IMR-90 (cell line): ENCODE measurements around the gene PAF1.

ENCODE experiments used
- BHLHE40 ChIP-seq: fragments of 150-350 bp; IDR thresholded peaks from 2 replicates; pipeline ENCODE4 v1.6.1; 2016; ENCODE audit warnings: mild to moderate bottlenecking, low read depth, low read length
- CEBPB ChIP-seq: IDR thresholded peaks from 2 replicates; pipeline ENCODE4 v1.6.1; 2012; ENCODE audit warnings: low read depth, low read length, improper control_type of control experiment
- CTCF ChIP-seq: conservative IDR thresholded peaks from 2 replicates; pipeline ENCODE4 v1.5.1; 2012; ENCODE audit warnings: mild to moderate bottlenecking, low read depth, low read length, improper control_type of control experiment
- MAFK ChIP-seq: IDR thresholded peaks from 2 replicates; pipeline ENCODE4 v1.6.1; 2012; ENCODE audit warnings: low read depth, low read length, improper control_type of control experiment
- MXI1 ChIP-seq: IDR thresholded peaks from 2 replicates; pipeline ENCODE4 v1.6.1; 2012; ENCODE audit warnings: low read depth, mild to moderate bottlenecking, low read length, moderate library complexity, borderline replicate concordance
- POLR2A ChIP-seq: IDR thresholded peaks from 2 replicates; pipeline ENCODE4 v1.6.1; 2012; ENCODE audit warnings: mild to moderate bottlenecking, low read depth, low read length
- RAD21 ChIP-seq: IDR thresholded peaks from 2 replicates; pipeline ENCODE4 v1.6.1; 2012; ENCODE audit warnings: low read length, improper control_type of control experiment
- RCOR1 ChIP-seq: IDR thresholded peaks from 2 replicates; pipeline ENCODE4 v1.6.1; 2012; ENCODE audit warnings: mild to moderate bottlenecking, low read length, improper control_type of control experiment; ENCODE audit not compliant: insufficient replicate concordance
- RFX5 ChIP-seq: IDR thresholded peaks from 2 replicates; pipeline ENCODE4 v1.8.0; 2012; ENCODE audit warnings: low read depth, mild to moderate bottlenecking, low read length, moderate library complexity
- SMC3 ChIP-seq: fragments of 150-350 bp; IDR thresholded peaks from 2 replicates; pipeline ENCODE4 v1.6.1; 2016; ENCODE audit warnings: low read depth, mild to moderate bottlenecking, antibody characterized with exemption, low read length, moderate library complexity

GRCh38 chr19:39413911-39414608 is 23.2 kb upstream of the PAF1 start:
- TF ChIP-seq CTCF (peak; percentile 19; the same call in 1 of the 2 replicates), POLR2A (peak; percentile 30; the same call in 1 of the 2 replicates), BHLHE40 (no peak), MXI1 (0 out of 2 replicates have a peak, but pooled peaks have one; percentile 6), RAD21 (0 out of 2 replicates have a peak, but pooled peaks have one; percentile 20), RFX5 (no peak), MAFK (no peak), CEBPB (peak; percentile 80), RCOR1 (no peak), SMC3 (no peak)
